SU-DHL-6 (cell line): ENCODE data around the gene ELP1.

Experiments
- EZH2phosphoT487 ChIP-seq: fragments of 200-600 bp; sonication (generic), shearing (Covaris generic); conservative IDR thresholded peaks from 2 replicates; pipeline ENCODE4 v1.6.1; 2018; ENCODE audit warnings: mild to moderate bottlenecking, antibody characterized with exemption, low read length, moderate library complexity, mixed read lengths
- TF ChIP-seq, protein P1 (sequence below): fragments of 200-600 bp; sonication (generic); IDR thresholded peaks from one replicate; pipeline ENCODE4 v1.5.1; 2017; ENCODE audit warnings: antibody characterized with exemption, mild to moderate bottlenecking, low read length, moderate library complexity; ENCODE audit not compliant: insufficient read depth, poor library complexity, severe bottlenecking

DNA sequence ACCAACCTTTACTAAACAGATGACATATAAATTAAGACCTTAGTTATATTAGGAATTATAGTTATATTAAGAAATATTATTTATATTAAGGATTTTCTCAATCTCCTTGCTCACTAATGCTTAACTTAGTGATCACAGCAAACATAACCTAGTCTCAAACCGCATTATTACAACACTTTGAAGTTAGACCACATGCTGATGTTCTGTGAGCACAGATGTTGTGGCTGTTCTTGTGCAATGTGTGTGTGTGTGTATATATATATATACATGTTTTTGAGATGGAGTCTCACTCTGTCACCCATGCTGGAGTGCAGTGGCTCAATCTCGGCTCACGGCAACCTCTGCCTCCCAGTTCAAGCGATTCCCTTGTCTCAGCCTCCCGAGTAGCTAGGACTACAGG lies 20.5 kb downstream of the ELP1 start:
- TF ChIP-seq, protein P1, sequence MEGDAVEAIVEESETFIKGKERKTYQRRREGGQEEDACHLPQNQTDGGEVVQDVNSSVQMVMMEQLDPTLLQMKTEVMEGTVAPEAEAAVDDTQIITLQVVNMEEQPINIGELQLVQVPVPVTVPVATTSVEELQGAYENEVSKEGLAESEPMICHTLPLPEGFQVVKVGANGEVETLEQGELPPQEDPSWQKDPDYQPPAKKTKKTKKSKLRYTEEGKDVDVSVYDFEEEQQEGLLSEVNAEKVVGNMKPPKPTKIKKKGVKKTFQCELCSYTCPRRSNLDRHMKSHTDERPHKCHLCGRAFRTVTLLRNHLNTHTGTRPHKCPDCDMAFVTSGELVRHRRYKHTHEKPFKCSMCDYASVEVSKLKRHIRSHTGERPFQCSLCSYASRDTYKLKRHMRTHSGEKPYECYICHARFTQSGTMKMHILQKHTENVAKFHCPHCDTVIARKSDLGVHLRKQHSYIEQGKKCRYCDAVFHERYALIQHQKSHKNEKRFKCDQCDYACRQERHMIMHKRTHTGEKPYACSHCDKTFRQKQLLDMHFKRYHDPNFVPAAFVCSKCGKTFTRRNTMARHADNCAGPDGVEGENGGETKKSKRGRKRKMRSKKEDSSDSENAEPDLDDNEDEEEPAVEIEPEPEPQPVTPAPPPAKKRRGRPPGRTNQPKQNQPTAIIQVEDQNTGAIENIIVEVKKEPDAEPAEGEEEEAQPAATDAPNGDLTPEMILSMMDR, result no peak
- no peak for TF ChIP-seq EZH2phosphoT487
